KMS-11 (cell line): ENCODE data around the gene TM2D1.

ENCODE experiments used
- H2AFZ ChIP-seq: fragments of 200-600 bp; sonication (generic); 2 replicates; pipeline ENCODE4 v1.6.1; 2016; ENCODE audit warnings: antibody characterized with exemption, mixed run types, low read depth
- H3K27ac ChIP-seq: fragments of 200-600 bp; sonication (generic); 2 replicates; pipeline ENCODE4 v1.6.1; 2016; ENCODE audit warnings: mild to moderate bottlenecking, mixed run types
- H3K27me3 ChIP-seq: fragments of 200-600 bp; sonication (generic); 2 replicates; pipeline ENCODE4 v1.6.1; 2017; ENCODE audit warnings: mild to moderate bottlenecking, low read depth, mixed run types, moderate library complexity; ENCODE audit not compliant: insufficient read depth
- H3K36me3 ChIP-seq: fragments of 200-600 bp; sonication (generic); 2 replicates; pipeline ENCODE4 v1.6.1; 2017; ENCODE audit warnings: mild to moderate bottlenecking, mixed run types; ENCODE audit not compliant: insufficient read depth
- H3K4me1 ChIP-seq: fragments of 200-600 bp; sonication (generic); 2 replicates; pipeline ENCODE4 v1.6.1; 2016; ENCODE audit warnings: mild to moderate bottlenecking, low read depth, mixed run types; ENCODE audit not compliant: poor library complexity, severe bottlenecking
- H3K4me2 ChIP-seq: fragments of 200-600 bp; sonication (generic); 2 replicates; pipeline ENCODE4 v1.7.0; 2016; ENCODE audit warnings: mild to moderate bottlenecking, mixed run types
- H3K4me3 ChIP-seq: fragments of 200-600 bp; sonication (generic); IDR thresholded peaks from 2 replicates; pipeline ENCODE4 v1.6.1; 2017; ENCODE audit warnings: low read depth, low read length, mixed read lengths; ENCODE audit not compliant: insufficient read depth
- H3K79me2 ChIP-seq: fragments of 200-600 bp; sonication (generic); 2 replicates; pipeline ENCODE4 v1.6.1; 2016; ENCODE audit warnings: low read depth, mixed run types; ENCODE audit not compliant: insufficient read depth
- H3K9ac ChIP-seq: fragments of 200-600 bp; sonication (generic); 2 replicates; pipeline ENCODE4 v1.6.1; 2016; ENCODE audit warnings: mild to moderate bottlenecking, mixed run types
- H4K20me1 ChIP-seq: fragments of 200-600 bp; sonication (generic); 2 replicates; pipeline ENCODE4 v1.6.1; 2016; ENCODE audit warnings: mild to moderate bottlenecking, mixed run types; ENCODE audit not compliant: insufficient read depth
- TF ChIP-seq, protein P1 (sequence below): fragments of 200-600 bp; sonication (generic); conservative IDR thresholded peaks from 2 replicates; pipeline ENCODE4 v1.6.1; 2017; ENCODE audit warnings: low read depth, mild to moderate bottlenecking, antibody characterized with exemption, low read length, moderate library complexity, mixed read lengths

TM2D1 gene

DNA sequence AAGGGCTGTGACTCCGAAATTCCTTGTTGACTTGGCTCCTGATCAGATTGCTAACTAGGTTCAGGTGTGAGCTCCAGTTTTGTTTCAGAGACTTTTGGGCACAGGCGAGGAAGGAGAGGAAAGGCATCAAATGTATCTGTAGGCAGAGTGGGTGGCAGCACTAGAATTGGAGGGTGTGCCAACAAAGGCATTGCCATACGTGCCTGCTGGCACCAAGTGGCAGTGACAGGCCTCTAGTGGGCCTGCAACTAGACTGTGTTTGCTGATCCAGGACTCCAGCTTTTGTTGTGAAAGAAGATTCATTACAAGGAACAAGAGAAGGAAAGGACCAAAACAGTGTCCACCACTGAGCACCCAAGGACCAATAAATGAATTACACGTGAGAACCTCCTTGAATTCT is 79.5 kb downstream of the TM2D1 start:
- TF ChIP-seq, protein P1, sequence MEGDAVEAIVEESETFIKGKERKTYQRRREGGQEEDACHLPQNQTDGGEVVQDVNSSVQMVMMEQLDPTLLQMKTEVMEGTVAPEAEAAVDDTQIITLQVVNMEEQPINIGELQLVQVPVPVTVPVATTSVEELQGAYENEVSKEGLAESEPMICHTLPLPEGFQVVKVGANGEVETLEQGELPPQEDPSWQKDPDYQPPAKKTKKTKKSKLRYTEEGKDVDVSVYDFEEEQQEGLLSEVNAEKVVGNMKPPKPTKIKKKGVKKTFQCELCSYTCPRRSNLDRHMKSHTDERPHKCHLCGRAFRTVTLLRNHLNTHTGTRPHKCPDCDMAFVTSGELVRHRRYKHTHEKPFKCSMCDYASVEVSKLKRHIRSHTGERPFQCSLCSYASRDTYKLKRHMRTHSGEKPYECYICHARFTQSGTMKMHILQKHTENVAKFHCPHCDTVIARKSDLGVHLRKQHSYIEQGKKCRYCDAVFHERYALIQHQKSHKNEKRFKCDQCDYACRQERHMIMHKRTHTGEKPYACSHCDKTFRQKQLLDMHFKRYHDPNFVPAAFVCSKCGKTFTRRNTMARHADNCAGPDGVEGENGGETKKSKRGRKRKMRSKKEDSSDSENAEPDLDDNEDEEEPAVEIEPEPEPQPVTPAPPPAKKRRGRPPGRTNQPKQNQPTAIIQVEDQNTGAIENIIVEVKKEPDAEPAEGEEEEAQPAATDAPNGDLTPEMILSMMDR, result no peak
- no peaks in the 10 kb centered on the region for H3K36me3 ChIP-seq
- H3K9ac ChIP-seq, result no peak overlapping the region
- H3K79me2 ChIP-seq, result no peaks in the 10 kb centered on the region
- no peak overlapping the region for H3K4me3 ChIP-seq
- no peak overlapping the region for H3K4me2 ChIP-seq
- H3K27me3 ChIP-seq, result no peaks in the 10 kb centered on the region
- no peak overlapping the region for H3K27ac ChIP-seq
- H2AFZ ChIP-seq, result no peak overlapping the region
- no peaks in the 10 kb centered on the region for H4K20me1 ChIP-seq
- no peaks in the 10 kb centered on the region for H3K4me1 ChIP-seq

DNA sequence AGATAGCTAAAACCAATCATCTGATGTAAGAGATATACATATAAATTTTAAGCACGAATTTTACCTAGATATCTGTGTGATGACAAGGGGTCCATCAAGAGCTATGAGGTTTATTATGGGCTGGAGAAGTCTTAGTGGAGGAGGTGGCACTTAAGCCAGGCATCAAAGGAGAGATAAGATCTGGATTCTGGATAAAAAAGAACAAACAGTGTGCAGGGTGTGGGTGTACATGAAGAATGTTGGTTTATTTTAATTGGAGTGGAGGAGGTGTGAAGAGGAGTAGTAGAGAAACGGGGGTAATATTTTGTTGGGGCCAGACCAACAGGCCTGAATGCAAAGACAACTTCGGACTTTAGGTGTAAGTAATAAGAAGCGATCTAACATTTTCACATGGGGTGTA is 80.6 kb downstream of the TM2D1 start:
- Histone ChIP-seq H3K4me3 (no peak overlapping the region), H3K27me3 (no peaks in the 10 kb centered on the region), H2AFZ (no peak overlapping the region), H3K9ac (no peak overlapping the region), H3K4me2 (no peak overlapping the region), H3K36me3 (no peaks in the 10 kb centered on the region), H3K79me2 (no peaks in the 10 kb centered on the region), H3K27ac (no peak overlapping the region), H4K20me1 (no peaks in the 10 kb centered on the region), H3K4me1 (no peaks in the 10 kb centered on the region)
- TF ChIP-seq, protein P1, result no peak

DNA sequence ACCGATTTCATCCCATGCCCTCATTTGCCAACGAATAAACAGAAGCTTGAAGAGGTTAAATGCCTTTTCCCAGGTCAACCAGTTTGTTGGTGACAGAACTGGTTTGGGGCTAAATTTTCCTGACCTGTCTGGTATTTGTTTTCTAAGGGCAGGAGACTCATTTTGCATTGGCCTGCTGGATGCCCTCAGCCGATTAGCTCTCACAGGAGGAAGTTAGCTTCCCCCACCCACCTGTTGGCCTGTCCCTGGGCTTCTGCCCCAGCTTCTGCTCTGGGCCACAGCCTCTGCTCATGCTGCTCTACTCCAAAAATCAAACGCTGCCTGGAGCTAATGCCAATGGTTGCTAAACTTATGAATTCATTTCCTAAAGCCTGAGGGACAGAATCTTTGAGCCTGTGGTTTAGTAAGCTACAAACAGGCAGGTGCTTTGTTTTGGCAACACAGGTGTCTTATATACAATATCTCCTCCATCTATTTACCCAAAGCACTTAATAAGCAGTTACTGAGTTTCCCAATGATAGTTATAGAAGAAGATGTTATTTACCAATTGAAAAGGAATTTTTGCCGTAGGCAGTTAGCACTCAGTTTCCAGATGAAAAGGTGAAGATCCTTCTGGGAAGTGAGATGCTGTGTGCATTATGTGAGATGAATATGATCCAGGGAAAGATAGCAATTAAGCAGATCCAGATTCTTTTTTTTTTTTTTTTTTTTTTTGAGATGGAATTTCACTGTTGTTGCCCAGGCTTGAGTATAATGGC is 82.3 kb downstream of the TM2D1 start:
- H3K79me2 ChIP-seq, result no peaks in the 10 kb centered on the region
- H3K4me2 ChIP-seq, result no peak overlapping the region
- H4K20me1 ChIP-seq, result no peaks in the 10 kb centered on the region
- H3K36me3 ChIP-seq, result no peaks in the 10 kb centered on the region
- H3K4me3 ChIP-seq, result no peak overlapping the region
- no peak overlapping the region for H3K27ac ChIP-seq
- TF ChIP-seq, protein P1, result no peak
- H3K4me1 ChIP-seq, result no peaks in the 10 kb centered on the region
- H3K9ac ChIP-seq, result no peak overlapping the region
- H2AFZ ChIP-seq, result no peak overlapping the region
- H3K27me3 ChIP-seq, result no peaks in the 10 kb centered on the region

DNA sequence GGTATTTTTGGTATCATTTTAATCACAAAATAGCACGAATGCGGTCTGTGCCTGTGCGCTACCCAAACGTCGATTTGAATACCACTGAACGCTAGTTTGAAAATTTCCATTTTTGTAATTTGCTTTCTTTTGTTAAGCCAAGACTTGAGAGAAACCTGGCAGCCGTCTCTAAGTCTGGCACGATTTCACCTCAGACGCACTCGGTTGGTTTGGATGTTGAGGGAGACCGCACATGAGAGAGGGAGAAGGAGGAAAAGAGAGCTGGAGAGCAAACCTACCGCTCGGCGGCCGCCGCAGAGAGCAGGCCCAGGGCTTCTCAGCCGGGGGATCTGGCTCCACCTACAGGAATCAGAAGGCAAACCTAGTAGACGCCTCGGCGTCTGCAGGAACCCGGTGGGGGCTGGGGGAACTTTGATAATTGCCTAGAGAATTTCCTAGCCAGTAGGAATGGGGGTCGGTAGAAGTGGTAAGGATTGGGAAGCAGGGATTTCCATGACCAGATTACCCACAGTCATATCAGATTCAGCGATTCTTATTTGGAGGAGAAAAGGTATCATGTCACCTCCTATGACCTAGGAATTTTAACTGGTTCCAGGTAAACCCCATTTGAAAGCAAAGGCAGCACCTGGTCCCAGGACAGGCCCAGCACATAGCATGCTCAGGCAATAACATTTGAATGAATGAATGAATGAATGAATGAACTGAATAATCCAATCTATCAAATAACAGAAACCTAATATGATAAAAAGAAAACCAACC is 83.2 kb downstream of the TM2D1 start:
- TF ChIP-seq, protein P1, result no peak
- no peaks in the 10 kb centered on the region for H3K79me2 ChIP-seq
- H3K27ac ChIP-seq, result no peak overlapping the region
- H3K9ac ChIP-seq, result no peak overlapping the region
- no peaks in the 10 kb centered on the region for H3K36me3 ChIP-seq
- no peaks in the 10 kb centered on the region for H4K20me1 ChIP-seq
- H3K4me3 ChIP-seq, result no peak overlapping the region
- no peaks in the 10 kb centered on the region for H3K4me1 ChIP-seq
- H2AFZ ChIP-seq, result no peak overlapping the region
- H3K27me3 ChIP-seq, result no peaks in the 10 kb centered on the region
- H3K4me2 ChIP-seq, result no peak overlapping the region
